Activated naive CD4-positive, alpha-beta T cell treated with anti-CD3 and anti-CD28 coated beads, Interleukin-2, amount 10 ng/mL, durations not matched to agents 7 days and 5 days (primary cell): ENCODE results near the gene ST7.

Experiments used
- CTCF ChIA-PET: fragments of 350-600 bp; sonication (Branson Sonifier 250); formaldehyde crosslinking; loops from one replicate; lab custom pipeline; 2021; ENCODE audit warnings: antibody characterized with exemption; lab: Charles Lee
- DNase-seq: peaks from one replicate; pipeline ENCODE4 v3.0.0-alpha.2; 2020
- H3K27ac Mint-ChIP-seq: one replicate; pipeline ENCODE4 v1.8.0; 2021; ENCODE audit warnings: mild to moderate bottlenecking, moderate library complexity, mixed read lengths
- H3K27me3 Mint-ChIP-seq: one replicate; pipeline ENCODE4 v1.8.0; 2021; ENCODE audit warnings: mild to moderate bottlenecking, mixed read lengths
- H3K36me3 Mint-ChIP-seq: one replicate; pipeline ENCODE4 v1.8.0; 2021; ENCODE audit warnings: mixed read lengths
- H3K4me1 Mint-ChIP-seq: one replicate; pipeline ENCODE4 v1.8.0; 2021; ENCODE audit warnings: mixed read lengths
- H3K4me3 Mint-ChIP-seq: one replicate; pipeline ENCODE4 v1.8.0; 2021; ENCODE audit warnings: mild to moderate bottlenecking, moderate library complexity, mixed read lengths
- H3K9me3 Mint-ChIP-seq: one replicate; pipeline ENCODE4 v1.8.0; 2021; ENCODE audit warnings: mixed read lengths

ST7 gene

GRCh38 chr7:117044664-117045063, 91.4 kb downstream of the ST7 start:
- no peak overlapping the region for H3K27ac Mint-ChIP-seq
- CTCF ChIA-PET, result no interaction called here
- no peak for DNase-seq
- H3K36me3 Mint-ChIP-seq, result no peaks in the 10 kb centered on the region
- H3K4me3 Mint-ChIP-seq, result no peak overlapping the region
- H3K9me3 Mint-ChIP-seq, result no peaks in the 10 kb centered on the region
- H3K27me3 Mint-ChIP-seq, result peaks cover 13% of the 10 kb centered on the region
- H3K4me1 Mint-ChIP-seq, result peaks cover 29% of the 10 kb centered on the region

- Mint-ChIP-seq H3K27me3 (peaks cover 9% of the 10 kb centered on the region), H3K36me3 (no peaks in the 10 kb centered on the region), H3K4me1 (peaks cover 28% of the 10 kb centered on the region), H3K27ac (no peak overlapping the region), H3K4me3 (no peak overlapping the region), H3K9me3 (no peaks in the 10 kb centered on the region)
- no peak for DNase-seq
- CTCF ChIA-PET, result no interaction called here
Observed at GRCh38 chr7:117045927-117046710, 92.8 kb downstream of the ST7 start.

GRCh38 chr7:117047496-117047895, 94.2 kb downstream of the ST7 start:
- Mint-ChIP-seq H3K27ac (no peak overlapping the region), H3K9me3 (no peaks in the 10 kb centered on the region), H3K36me3 (no peaks in the 10 kb centered on the region), H3K4me3 (no peak overlapping the region), H3K4me1 (peaks cover 33% of the 10 kb centered on the region), H3K27me3 (peaks cover 18% of the 10 kb centered on the region)
- DNase-seq, result no peak
- CTCF ChIA-PET, result no interaction called here

GRCh38 chr7:117048114-117048866, 95.0 kb downstream of the ST7 start:
- H3K4me1 Mint-ChIP-seq, result peaks cover 33% of the 10 kb centered on the region
- H3K27me3 Mint-ChIP-seq, result peaks cover 22% of the 10 kb centered on the region
- peak overlapping the region; percentile 45 for H3K4me3 Mint-ChIP-seq
- CTCF ChIA-PET, result no interaction called here
- DNase-seq, result peak; percentile 24
- H3K9me3 Mint-ChIP-seq, result no peaks in the 10 kb centered on the region
- peak overlapping the region; percentile 85 for H3K27ac Mint-ChIP-seq
- no peaks in the 10 kb centered on the region for H3K36me3 Mint-ChIP-seq

- H3K27ac Mint-ChIP-seq, result peak overlapping the region; percentile 85
- CTCF ChIA-PET, result no interaction called here
- H3K4me1 Mint-ChIP-seq, result peaks cover 33% of the 10 kb centered on the region
- H3K9me3 Mint-ChIP-seq, result no peaks in the 10 kb centered on the region
- H3K27me3 Mint-ChIP-seq, result peaks cover 24% of the 10 kb centered on the region
- H3K4me3 Mint-ChIP-seq, result peak overlapping the region; percentile 45
- no peaks in the 10 kb centered on the region for H3K36me3 Mint-ChIP-seq
- no peak for DNase-seq
Observed at GRCh38 chr7:117048882-117049281, 95.6 kb downstream of the ST7 start.

- H3K36me3 Mint-ChIP-seq, result no peaks in the 10 kb centered on the region
- H3K4me1 Mint-ChIP-seq, result peaks cover 29% of the 10 kb centered on the region
- no peaks in the 10 kb centered on the region for H3K9me3 Mint-ChIP-seq
- CTCF ChIA-PET, result no interaction called here
- peaks cover 15% of the 10 kb centered on the region for H3K27me3 Mint-ChIP-seq
- H3K27ac Mint-ChIP-seq, result no peak overlapping the region
- H3K4me3 Mint-ChIP-seq, result no peak overlapping the region
- no peak for DNase-seq
Observed at GRCh38 chr7:117051808-117052207, 98.5 kb downstream of the ST7 start.

- no peak for DNase-seq
- no peaks in the 10 kb centered on the region for H3K9me3 Mint-ChIP-seq
- CTCF ChIA-PET, result no interaction called here
- no peak overlapping the region for H3K4me3 Mint-ChIP-seq
- H3K4me1 Mint-ChIP-seq, result peaks cover 21% of the 10 kb centered on the region
- H3K27ac Mint-ChIP-seq, result no peak overlapping the region
- no peaks in the 10 kb centered on the region for H3K36me3 Mint-ChIP-seq
- peaks cover 15% of the 10 kb centered on the region for H3K27me3 Mint-ChIP-seq
Observed at GRCh38 chr7:117053432-117053831, 100.1 kb downstream of the ST7 start.

- CTCF ChIA-PET, result no interaction called here
- no peak for DNase-seq
- Mint-ChIP-seq H3K27me3 (peaks cover 4% of the 10 kb centered on the region), H3K4me3 (no peak overlapping the region), H3K27ac (no peak overlapping the region), H3K36me3 (no peaks in the 10 kb centered on the region), H3K9me3 (no peaks in the 10 kb centered on the region), H3K4me1 (no peaks in the 10 kb centered on the region)
Observed at GRCh38 chr7:117061751-117062150, 108.5 kb downstream of the ST7 start.

GRCh38 chr7:117062300-117062699, 109.0 kb downstream of the ST7 start:
- Mint-ChIP-seq H3K27ac (no peak overlapping the region), H3K4me3 (no peak overlapping the region), H3K36me3 (no peaks in the 10 kb centered on the region), H3K9me3 (no peaks in the 10 kb centered on the region), H3K27me3 (peaks cover 4% of the 10 kb centered on the region), H3K4me1 (no peaks in the 10 kb centered on the region)
- CTCF ChIA-PET, result no interaction called here
- DNase-seq, result no peak

- peaks cover 4% of the 10 kb centered on the region for H3K27me3 Mint-ChIP-seq
- H3K27ac Mint-ChIP-seq, result no peak overlapping the region
- CTCF ChIA-PET, result no interaction called here
- no peaks in the 10 kb centered on the region for H3K9me3 Mint-ChIP-seq
- no peak for DNase-seq
- no peak overlapping the region for H3K4me3 Mint-ChIP-seq
- peaks cover 6% of the 10 kb centered on the region for H3K4me1 Mint-ChIP-seq
- H3K36me3 Mint-ChIP-seq, result no peaks in the 10 kb centered on the region
Observed at GRCh38 chr7:117064688-117065087, 111.4 kb downstream of the ST7 start.

- Mint-ChIP-seq H3K27me3 (peaks cover 4% of the 10 kb centered on the region), H3K36me3 (no peaks in the 10 kb centered on the region), H3K27ac (no peak overlapping the region), H3K4me3 (no peak overlapping the region), H3K4me1 (peaks cover 6% of the 10 kb centered on the region), H3K9me3 (no peaks in the 10 kb centered on the region)
- CTCF ChIA-PET, result no interaction called here
- DNase-seq, result no peak
Observed at GRCh38 chr7:117065571-117066150, 112.4 kb downstream of the ST7 start.

GRCh38 chr7:117066668-117067067, 113.4 kb downstream of the ST7 start:
- H3K36me3 Mint-ChIP-seq, result no peaks in the 10 kb centered on the region
- H3K27me3 Mint-ChIP-seq, result peaks cover 4% of the 10 kb centered on the region
- no peak overlapping the region for H3K27ac Mint-ChIP-seq
- no peaks in the 10 kb centered on the region for H3K9me3 Mint-ChIP-seq
- H3K4me1 Mint-ChIP-seq, result peaks cover 6% of the 10 kb centered on the region
- CTCF ChIA-PET, result no interaction called here
- no peak overlapping the region for H3K4me3 Mint-ChIP-seq
- no peak for DNase-seq

- CTCF ChIA-PET, result no interaction called here
- Mint-ChIP-seq H3K27me3 (no peaks in the 10 kb centered on the region), H3K36me3 (no peaks in the 10 kb centered on the region), H3K27ac (no peak overlapping the region), H3K4me1 (peaks cover 6% of the 10 kb centered on the region), H3K4me3 (no peak overlapping the region), H3K9me3 (no peaks in the 10 kb centered on the region)
- no peak for DNase-seq
Observed at GRCh38 chr7:117067340-117067739, 114.0 kb downstream of the ST7 start.

- no peak overlapping the region for H3K27ac Mint-ChIP-seq
- CTCF ChIA-PET, result no interaction called here
- H3K4me3 Mint-ChIP-seq, result no peak overlapping the region
- no peaks in the 10 kb centered on the region for H3K36me3 Mint-ChIP-seq
- H3K4me1 Mint-ChIP-seq, result peaks cover 6% of the 10 kb centered on the region
- H3K9me3 Mint-ChIP-seq, result no peaks in the 10 kb centered on the region
- H3K27me3 Mint-ChIP-seq, result no peaks in the 10 kb centered on the region
- DNase-seq, result no peak
Observed at GRCh38 chr7:117068511-117069145, 115.3 kb downstream of the ST7 start.
